HG02588 (cell line): Measurements from ENCODE around the gene RSPH10B.
"Not testable (repeated sequence)": the region's sequence is repeated elsewhere in the genome, so short reads cannot be mapped to it uniquely, and the experiment has no call there.

ENCODE experiments used
- ATAC-seq: cut with Tn5 transposase; IDR thresholded peaks from one replicate; pipeline ENCODE4 v1.9.1; 2021; ENCODE audit warnings: mild to moderate bottlenecking, moderate library complexity; ENCODE audit not compliant: unreplicated experiment

Gene RSPH10B

GRCh38 chr7:5930290-5930689, 40.2 kb downstream of the RSPH10B start:
- ATAC-seq = not testable (repeated sequence)

DNA sequence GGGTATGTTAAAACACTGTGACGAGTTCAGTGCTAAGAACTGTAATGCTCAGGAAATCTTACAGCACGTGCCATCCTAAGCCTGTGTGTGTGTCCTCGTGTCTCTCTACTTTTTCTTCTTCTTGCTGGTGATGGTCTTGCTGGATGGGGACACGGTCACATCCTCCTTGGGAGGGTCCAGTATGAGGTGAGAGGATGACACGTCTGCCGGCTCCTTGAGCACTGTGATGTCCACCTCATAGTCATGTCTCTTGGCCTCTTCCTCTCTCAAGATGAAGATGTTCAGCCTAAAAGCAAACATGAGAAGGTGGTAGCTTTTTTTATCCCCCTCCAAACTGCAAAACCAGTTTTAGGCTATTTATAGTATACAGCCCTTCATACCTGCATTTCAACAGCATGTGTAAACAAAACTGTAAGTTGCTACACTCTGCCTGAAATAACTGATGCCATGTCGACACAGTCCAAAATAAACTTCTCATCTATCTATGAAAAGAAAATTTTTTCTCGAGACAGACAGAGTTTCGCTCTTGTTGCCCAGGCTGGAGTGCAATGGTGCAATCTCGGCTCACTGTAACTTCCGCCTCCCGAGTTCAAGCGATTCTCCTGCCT, 44.1 kb downstream of the RSPH10B start:
- ATAC-seq = not testable (repeated sequence)

DNA sequence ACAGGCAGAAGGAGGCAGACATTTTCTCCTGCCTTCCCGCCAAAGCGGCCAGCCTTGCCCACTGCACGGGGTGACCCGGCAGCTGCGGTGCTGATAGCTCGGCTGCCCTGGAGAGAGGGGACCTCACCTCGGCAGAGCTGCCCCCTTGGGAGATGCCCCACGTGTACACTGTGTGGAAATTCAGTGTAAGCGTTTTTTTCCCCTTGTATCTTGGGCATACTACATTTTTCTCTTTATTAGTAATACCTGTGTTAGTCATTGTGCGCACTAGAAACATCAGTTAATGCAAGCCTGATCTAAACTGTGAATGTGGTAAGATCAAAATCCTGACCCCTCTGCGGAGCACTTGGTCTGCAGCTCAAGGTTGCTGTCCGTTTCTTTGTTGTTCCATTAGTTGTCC, 45.9 kb downstream of the RSPH10B start:
- not testable (repeated sequence) for ATAC-seq

- not testable (repeated sequence) for ATAC-seq
Observed at GRCh38 chr7:5924180-5924579, 46.3 kb downstream of the RSPH10B start.

DNA sequence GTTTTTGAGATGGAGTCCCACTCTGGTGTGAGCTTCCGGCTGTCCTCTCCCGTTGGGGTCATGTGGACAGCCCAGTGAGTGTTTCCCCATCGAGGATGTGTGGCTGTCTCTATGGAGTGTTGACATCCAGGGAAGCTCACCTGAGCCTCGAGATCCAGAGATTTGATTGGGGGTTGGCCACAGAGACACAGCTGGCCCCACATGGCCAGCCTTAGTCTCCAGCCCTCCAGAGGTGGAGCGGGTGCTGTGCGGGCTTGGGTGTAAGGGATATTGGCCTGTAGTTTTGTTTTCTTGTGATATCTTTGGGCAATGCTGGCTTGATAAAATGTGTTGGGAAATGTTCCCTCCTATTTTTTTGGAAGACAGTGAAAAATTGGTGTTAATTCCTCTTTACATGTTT, 54.0 kb downstream of the RSPH10B start:
- ATAC-seq = not testable (repeated sequence)

DNA sequence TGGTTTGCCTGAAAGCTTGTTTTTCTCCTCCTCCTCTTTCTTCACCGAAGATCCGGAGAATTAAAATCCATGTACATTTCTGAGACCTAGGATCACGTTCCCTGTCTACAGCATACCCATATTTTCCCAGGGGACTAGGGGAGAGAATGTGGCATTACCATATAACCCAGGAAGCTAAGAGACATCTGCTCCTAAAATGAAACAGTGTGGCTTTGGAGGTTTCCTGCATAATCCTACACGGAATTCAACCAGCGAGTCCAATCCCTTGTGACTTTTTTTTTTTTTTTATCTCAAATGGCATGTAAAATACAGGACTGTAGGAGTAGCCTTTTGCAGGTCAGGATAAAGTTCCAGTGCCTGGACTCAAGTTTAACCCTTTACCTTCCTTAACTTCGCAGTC, 61.7 kb downstream of the RSPH10B start:
- ATAC-seq = not testable (repeated sequence)

DNA sequence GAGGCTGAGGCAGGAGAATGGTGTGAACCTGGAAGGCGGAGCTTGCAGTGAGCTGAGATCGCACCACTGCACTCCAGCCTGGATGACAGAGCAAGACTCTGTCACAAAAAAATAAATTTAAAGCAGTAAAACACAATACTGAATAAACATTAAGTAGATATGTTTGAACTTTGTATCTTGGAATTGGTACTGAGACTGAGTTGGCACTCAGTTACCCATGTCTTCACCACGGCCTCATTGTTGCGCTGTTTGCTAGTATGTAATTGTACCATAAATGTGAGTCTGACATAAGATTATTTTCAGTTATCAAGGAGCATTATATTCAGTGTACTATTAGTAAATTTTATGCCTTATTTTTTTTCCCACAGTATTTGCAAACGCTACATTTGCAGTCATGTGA, 65.8 kb downstream of the RSPH10B start:
- not testable (repeated sequence) for ATAC-seq

DNA sequence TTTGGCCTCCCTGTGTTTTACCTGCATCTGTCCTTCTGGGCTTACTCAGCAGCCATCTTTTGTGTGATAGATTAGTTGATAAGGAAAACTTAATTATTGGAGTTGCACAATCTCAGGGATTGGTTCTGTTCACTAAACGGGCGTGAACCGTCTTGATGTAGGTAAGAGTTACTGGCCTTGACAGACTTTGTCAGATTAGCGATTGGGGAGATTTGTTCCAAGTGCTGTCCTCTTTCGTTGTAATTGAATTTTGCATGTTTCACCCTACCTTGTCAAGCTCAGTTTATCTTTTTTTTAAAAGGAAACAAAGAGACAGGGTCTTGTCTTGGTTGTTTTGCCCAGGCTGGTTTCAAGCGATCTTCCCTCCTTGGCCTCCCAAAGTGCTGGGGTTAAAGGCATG, 67.5 kb downstream of the RSPH10B start:
- ATAC-seq = not testable (repeated sequence)

DNA sequence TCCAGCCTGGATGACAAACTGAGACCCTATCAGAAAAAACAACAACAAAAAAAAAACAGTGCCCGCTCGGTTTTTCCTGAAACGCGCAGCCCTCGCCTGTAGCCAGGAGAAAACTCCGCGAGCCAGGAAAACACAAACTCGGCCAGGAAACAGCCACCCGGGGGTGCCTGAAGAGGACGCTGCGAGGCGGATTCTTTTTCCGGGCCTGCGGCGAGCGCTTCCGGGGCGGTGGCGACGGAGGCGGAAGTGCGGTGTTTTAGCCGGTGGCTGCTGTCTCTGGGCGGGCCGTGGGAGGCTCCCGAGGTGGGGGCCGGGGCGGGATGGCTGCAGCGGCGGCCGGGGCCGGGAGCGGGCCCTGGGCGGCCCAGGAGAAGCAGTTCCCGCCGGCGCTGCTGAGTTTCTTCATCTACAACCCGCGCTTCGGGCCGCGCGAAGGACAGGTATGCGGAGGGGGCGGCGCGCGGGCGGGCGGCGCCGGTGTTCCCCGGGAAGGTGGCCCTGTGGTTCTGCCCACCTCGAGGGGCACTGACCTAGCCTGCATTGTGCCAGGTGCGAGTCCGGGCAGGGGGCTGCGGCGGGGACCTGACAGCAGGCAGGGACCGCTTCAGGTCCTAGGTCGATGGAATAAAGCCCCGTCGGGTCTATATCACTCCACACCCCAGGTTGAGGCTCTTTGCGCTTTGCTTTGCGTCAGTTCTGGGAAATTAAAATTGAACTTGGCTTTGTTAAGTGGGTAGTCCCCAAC, 71.8 kb downstream of the RSPH10B start, which contains the start of gene CCZ1:
Gene CCZ1, plus strand, starts transcription at position 254 of the 745 bp plus-strand sequence. Its CDS starts 67 bp downstream, at position 321.
- peak; percentile 92 for ATAC-seq

DNA sequence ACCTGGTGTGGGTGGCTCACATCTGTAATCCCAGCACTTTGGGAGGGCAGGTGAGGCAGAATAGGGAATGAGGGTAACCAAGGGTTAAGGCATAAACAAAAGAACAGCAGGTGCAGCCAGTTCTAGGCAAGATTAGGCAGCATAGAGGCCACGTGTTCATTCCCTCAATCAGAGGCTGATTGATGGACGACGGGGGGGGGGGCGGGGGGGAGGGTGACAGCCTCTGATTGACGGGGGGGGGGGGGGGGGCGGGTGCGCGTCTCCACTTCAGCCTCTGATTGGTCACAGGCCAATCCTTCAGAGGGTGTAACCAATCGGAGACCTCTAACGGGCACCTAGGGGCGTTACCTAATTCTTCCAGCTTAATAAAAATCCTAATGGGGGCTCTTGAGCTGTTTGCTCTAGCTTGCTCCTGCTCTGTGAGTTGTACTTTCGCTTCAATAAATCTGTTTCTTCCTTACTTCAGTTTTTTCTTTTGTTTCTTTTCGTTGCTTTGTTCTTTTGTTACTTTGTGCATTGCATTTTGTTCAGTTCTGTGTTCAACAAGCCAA, 73.0 kb downstream of the RSPH10B start:
- not testable (repeated sequence) for ATAC-seq

DNA sequence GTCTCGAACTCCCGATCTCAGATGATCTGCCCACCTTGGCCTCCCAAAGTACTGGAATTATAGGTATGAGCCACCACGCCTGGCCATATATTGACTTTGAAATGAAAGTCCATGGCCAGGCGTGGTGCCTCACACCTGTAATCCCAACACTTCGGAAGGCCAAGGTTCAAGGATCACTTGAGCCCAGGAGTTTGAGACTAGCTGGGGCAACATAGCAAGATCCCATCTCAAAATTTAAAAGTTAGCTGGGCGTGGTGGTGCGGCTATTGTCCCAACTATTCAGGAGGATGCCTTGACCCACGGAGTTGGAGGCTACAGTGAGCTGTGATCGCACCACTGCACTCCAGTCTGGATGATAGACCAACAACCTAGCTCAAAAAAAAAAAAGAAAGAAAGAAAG, 78.0 kb downstream of the RSPH10B start:
- no peak for ATAC-seq

DNA sequence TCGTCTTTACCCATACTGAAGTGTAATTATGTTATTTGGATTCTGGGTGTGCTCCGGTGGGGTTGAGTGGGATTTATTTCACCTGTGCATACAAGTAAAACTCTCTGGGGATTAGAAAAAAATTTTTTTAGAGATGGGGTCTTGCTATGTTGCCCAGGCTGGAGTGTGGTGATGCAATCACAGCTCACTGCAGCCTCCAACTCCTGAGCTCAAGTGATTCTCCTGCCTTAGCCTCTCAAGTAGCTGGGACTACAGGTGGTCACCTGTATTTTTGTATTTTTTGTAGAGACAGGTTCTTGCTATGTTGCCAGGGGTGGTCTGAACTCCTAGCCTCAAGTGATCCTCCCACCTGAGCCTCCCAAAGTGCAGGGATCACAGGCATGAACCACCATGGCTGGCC, 80.2 kb downstream of the RSPH10B start:
- not testable (repeated sequence) for ATAC-seq

DNA sequence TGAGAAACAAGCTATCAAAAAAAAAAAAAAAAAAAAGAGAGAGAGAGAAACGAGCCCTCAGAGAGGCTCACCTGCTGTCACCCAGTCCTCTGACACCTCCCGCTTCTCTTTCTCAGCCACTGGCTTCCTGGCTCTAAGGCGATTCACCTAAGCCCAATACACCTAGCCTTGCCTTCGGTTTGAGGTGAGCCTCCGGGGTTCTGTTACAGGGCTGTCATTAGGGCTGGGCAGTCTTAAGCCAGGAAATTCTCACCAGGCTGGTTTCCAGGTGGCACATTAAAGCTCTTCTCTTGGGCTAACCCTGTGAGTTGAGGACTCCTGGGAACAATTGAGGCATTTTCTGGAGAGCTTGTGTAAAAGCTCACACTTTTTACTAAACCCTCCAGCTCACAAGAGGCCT, 82.5 kb downstream of the RSPH10B start:
- not testable (repeated sequence) for ATAC-seq

DNA sequence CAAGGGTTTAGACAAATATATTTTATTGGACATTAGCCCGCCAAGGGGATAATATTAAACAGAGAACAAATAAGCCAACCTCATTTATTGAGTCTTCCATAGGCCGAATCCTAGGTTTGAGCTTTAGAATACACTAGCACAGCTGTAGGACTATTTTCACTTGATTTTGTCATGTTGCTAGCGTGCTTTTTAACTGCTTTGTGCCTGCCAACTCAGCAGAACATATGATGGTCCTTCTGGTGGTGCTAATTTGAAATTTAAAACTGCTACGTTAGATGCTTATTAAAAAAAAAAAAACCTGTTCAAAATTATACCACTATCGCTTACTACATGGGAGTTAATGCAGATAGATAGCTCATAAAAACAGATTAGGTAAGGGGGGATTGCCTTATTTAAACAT, 86.1 kb downstream of the RSPH10B start:
- not testable (repeated sequence) for ATAC-seq

DNA sequence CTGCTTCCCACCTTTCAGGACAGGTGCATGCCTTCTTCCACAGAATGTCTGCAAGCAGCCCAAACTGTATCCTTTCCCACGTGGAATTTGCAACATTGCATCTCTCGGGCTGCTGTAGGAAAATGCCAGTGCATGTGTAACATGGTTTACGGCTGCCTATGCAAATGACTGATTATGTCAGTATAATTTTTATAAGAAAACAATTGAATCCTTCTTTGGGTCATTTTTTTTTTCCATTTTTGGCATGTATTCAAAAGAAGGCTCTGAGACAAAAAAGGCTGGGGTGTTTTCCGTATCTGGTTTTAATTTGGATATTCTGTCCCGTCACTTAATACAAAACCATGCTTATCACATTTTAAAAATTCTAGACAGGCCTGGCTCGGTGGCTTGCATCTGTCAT, 90.4 kb downstream of the RSPH10B start:
- ATAC-seq = not testable (repeated sequence)

GRCh38 chr7:5879591-5879990, 90.9 kb downstream of the RSPH10B start:
- ATAC-seq = not testable (repeated sequence)
